Measurements from ENCODE around the gene ATF6. TPM values are rescaled to one million over a fixed set of nuclear protein-coding genes. Genes with fewer than 3 reads are reported as not detected.

The ATF6 gene
- total and polyA plus RNA-seq, 2 donors (not counting 1 experiment from before 2014, with no cell fraction given): 5.7 to 26.6 TPM

DNA sequence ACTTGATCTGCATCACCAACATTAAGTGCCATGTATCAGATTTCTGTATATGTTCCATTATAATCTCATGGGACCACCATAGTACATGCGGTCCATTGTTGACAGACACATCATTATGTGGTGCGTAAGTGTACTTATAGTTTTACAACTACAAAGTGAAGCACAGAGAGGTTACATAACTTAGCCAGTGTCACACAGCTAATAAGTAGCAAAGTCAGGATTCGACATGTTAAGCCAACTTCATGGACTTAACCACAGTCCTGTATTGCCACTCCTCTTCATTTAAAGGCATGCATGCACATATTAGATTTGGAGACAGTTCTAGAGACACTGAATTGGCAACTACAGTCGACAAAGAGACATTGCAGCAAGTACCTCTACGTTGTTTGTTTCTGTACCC is 120.5 kb downstream of the ATF6 start:
- Histone ChIP-seq H3K4me3 (ENCODE audit: control extremely low read depth in 1 of 5, extremely low read depth in 1 of 5, insufficient read depth in 1 of 5, low read depth in 2 of 5, low read length in 4 of 5) (no peak overlapping the region), H3K9me3 (ENCODE audit: control extremely low read depth in 1 of 3, control insufficient read depth in 2 of 3, insufficient read depth in 1 of 3, low read length in 2 of 3) (peaks cover 0 to 2% (median 0%) of the 10 kb centered on the region in 3 donors), H3K27me3 (replicated peaks in 1 of 4; ENCODE audit: control extremely low read depth in 1 of 4, control insufficient read depth in 3 of 4, insufficient read depth in 4 of 4, low read length in 3 of 4) (no peaks in the 10 kb centered on the region), H3K36me3 (replicated peaks in 1 of 2; ENCODE audit: control extremely low read depth in 1 of 2, control insufficient read depth in 1 of 2, extremely low read depth in 1 of 2, insufficient read depth in 2 of 2, low read length in 1 of 2) (peaks cover 8 to 29% of the 10 kb centered on the region in 2 experiments), H3K4me2 (replicated peaks; ENCODE audit: low read depth, low read length, poor library complexity, severe bottlenecking) (no peak overlapping the region), H2AFZ (ENCODE audit: insufficient read depth, low read depth, low read length, poor library complexity, severe bottlenecking) (no peak overlapping the region), H3K27ac (ENCODE audit: low read length in 2 of 2) (no peak overlapping the region), H3K9ac (ENCODE audit: low read length) (no peak overlapping the region), H3K79me2 (ENCODE audit: control insufficient read depth, insufficient read depth, low read length) (no peaks in the 10 kb centered on the region), H3K4me1 (ENCODE audit: control insufficient read depth in 2 of 2, insufficient read depth in 2 of 2, low read length in 2 of 2) (no peaks in the 10 kb centered on the region), H4K20me1 (ENCODE audit: control insufficient read depth, insufficient read depth, low read length, poor library complexity, severe bottlenecking) (no peaks in the 10 kb centered on the region)
- TF ChIP-seq, protein P1, sequence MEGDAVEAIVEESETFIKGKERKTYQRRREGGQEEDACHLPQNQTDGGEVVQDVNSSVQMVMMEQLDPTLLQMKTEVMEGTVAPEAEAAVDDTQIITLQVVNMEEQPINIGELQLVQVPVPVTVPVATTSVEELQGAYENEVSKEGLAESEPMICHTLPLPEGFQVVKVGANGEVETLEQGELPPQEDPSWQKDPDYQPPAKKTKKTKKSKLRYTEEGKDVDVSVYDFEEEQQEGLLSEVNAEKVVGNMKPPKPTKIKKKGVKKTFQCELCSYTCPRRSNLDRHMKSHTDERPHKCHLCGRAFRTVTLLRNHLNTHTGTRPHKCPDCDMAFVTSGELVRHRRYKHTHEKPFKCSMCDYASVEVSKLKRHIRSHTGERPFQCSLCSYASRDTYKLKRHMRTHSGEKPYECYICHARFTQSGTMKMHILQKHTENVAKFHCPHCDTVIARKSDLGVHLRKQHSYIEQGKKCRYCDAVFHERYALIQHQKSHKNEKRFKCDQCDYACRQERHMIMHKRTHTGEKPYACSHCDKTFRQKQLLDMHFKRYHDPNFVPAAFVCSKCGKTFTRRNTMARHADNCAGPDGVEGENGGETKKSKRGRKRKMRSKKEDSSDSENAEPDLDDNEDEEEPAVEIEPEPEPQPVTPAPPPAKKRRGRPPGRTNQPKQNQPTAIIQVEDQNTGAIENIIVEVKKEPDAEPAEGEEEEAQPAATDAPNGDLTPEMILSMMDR (IDR thresholded peaks at IDR 0.05): no peak
- no peak for TF ChIP-seq EZH2 (IDR thresholded peaks at IDR 0.05; ENCODE audit: borderline replicate concordance, insufficient read depth, low read depth, low read length, poor library complexity, severe bottlenecking)
- intact Hi-C loops (cut with micrococcal nuclease): no loop called here
- DNase-seq (no peak), ATAC-seq (ENCODE audit: low read depth) (no peak)
- Mint-ChIP-seq H3K27ac (no peak overlapping the region), H3K27me3 (no peaks in the 10 kb centered on the region), H3K9me3 (ENCODE audit: insufficient read depth) (no peaks in the 10 kb centered on the region), H3K4me3 (no peak overlapping the region), H3K4me1 (no peaks in the 10 kb centered on the region)
- POLR2A ChIA-PET: no interaction called here
- 86% methylated on average over 1 of the region's 5 CpGs for WGBS (ENCODE audit: insufficient coverage)
- CTCF ChIA-PET: no interaction called here

DNA sequence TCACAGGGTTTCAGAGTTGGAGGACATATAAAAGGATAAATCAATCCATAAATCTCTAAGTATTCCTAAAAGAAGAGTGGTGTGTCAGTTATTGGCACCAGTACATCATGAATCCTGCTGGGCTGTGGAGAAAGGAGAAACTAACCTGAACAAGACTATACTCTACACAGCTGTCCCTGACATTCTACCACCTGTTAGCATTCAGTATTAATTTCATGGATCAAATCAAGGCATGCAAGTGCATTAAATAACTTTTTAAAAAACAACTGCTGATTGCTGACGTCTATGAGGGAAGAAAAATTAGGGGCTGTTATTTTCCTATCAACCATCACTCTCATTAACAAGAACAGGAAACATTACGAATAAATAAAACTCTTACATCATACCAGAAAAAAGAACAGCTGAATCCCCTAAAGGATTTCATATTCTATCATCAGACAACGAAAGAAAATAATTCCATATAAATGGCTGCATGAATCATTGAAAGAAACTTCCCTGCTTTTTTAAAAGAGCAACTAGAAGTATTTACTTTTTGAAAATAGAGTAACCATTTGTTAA is 121.7 kb downstream of the ATF6 start:
- intact Hi-C loops (cut with micrococcal nuclease): no loop called here
- Mint-ChIP-seq H3K27me3 (no peaks in the 10 kb centered on the region), H3K4me1 (no peaks in the 10 kb centered on the region)

More for the DNA sequence above, 121.7 kb downstream of the ATF6 start:
- no peak for TF ChIP-seq EZH2 (IDR thresholded peaks at IDR 0.05; ENCODE audit: borderline replicate concordance, insufficient read depth, low read depth, low read length, poor library complexity, severe bottlenecking)
- TF ChIP-seq, protein P1 (IDR thresholded peaks at IDR 0.05): no peak
- no peak overlapping the region for H3K27ac ChIP-seq (ENCODE audit: low read length in 2 of 2)
- WGBS (ENCODE audit: insufficient coverage): no CpG with 5 or more reads among the region's 3 CpGs
- ChIA-PET POLR2A (no interaction called here), CTCF (no interaction called here)
- Mint-ChIP-seq H3K27ac (no peak overlapping the region), H3K4me3 (no peak overlapping the region), H3K9me3 (ENCODE audit: insufficient read depth) (no peaks in the 10 kb centered on the region)
- no peak overlapping the region for H3K9ac ChIP-seq (ENCODE audit: low read length)
- no peaks in the 10 kb centered on the region for H3K27me3 ChIP-seq (replicated peaks in 1 of 4; ENCODE audit: control extremely low read depth in 1 of 4, control insufficient read depth in 3 of 4, insufficient read depth in 4 of 4, low read length in 3 of 4)
- no peaks in the 10 kb centered on the region for H3K4me1 ChIP-seq (ENCODE audit: control insufficient read depth in 2 of 2, insufficient read depth in 2 of 2, low read length in 2 of 2)
- H3K79me2 ChIP-seq (ENCODE audit: control insufficient read depth, insufficient read depth, low read length): no peaks in the 10 kb centered on the region
- ATAC-seq (ENCODE audit: low read depth) (no peak), DNase-seq (no peak)
- H3K4me2 ChIP-seq (replicated peaks; ENCODE audit: low read depth, low read length, poor library complexity, severe bottlenecking): no peak overlapping the region
- no peaks in the 10 kb centered on the region for H4K20me1 ChIP-seq (ENCODE audit: control insufficient read depth, insufficient read depth, low read length, poor library complexity, severe bottlenecking)
- H3K36me3 ChIP-seq (replicated peaks in 1 of 2; ENCODE audit: control extremely low read depth in 1 of 2, control insufficient read depth in 1 of 2, extremely low read depth in 1 of 2, insufficient read depth in 2 of 2, low read length in 1 of 2): peaks cover 8 to 30% of the 10 kb centered on the region in 2 experiments
- H3K9me3 ChIP-seq (ENCODE audit: control extremely low read depth in 1 of 3, control insufficient read depth in 2 of 3, insufficient read depth in 1 of 3, low read length in 2 of 3): peaks cover 0 to 2% (median 0%) of the 10 kb centered on the region in 3 donors
- H2AFZ ChIP-seq (ENCODE audit: insufficient read depth, low read depth, low read length, poor library complexity, severe bottlenecking): no peak overlapping the region
- H3K4me3 ChIP-seq (ENCODE audit: control extremely low read depth in 1 of 5, extremely low read depth in 1 of 5, insufficient read depth in 1 of 5, low read depth in 2 of 5, low read length in 4 of 5): no peak overlapping the region
